Hepatocyte (in vitro differentiated cells): Measurements from ENCODE around the gene SPOCK3. TPM values are rescaled to one million over a fixed set of nuclear protein-coding genes. Genes with fewer than 3 reads are reported as not detected.

Experiments
- DNase-seq: peaks from one replicate; pipeline ENCODE4 v3.0.0-alpha.2; 2016; ENCODE audit warnings: low spot score
- H2AFZ ChIP-seq: fragments of 200-600 bp; sonication (generic); 2 replicates; pipeline ENCODE4 v1.6.0; 2016; ENCODE audit warnings: antibody characterized with exemption, mild to moderate bottlenecking
- H3K27ac ChIP-seq: fragments of 200-600 bp; sonication (generic); 2 replicates; pipeline ENCODE4 v1.5.1; 2016; ENCODE audit warnings: mild to moderate bottlenecking
- H3K27me3 ChIP-seq: fragments of 200-600 bp; sonication (generic); 2 replicates; pipeline ENCODE4 v1.6.1; 2016
- H3K36me3 ChIP-seq: fragments of 200-600 bp; sonication (generic); replicated peaks from 2 replicates; pipeline ENCODE4 v1.5.1; 2016; ENCODE audit warnings: low read depth; ENCODE audit not compliant: insufficient read depth
- H3K4me1 ChIP-seq: fragments of 200-600 bp; sonication (generic); 2 replicates; pipeline ENCODE4 v1.5.1; 2016; ENCODE audit warnings: mild to moderate bottlenecking, moderate library complexity; ENCODE audit not compliant: insufficient read depth
- H3K4me2 ChIP-seq: fragments of 200-600 bp; sonication (generic); 2 replicates; pipeline ENCODE4 v1.6.0; 2016
- H3K4me3 ChIP-seq: fragments of 200-600 bp; sonication (generic); 2 replicates; pipeline ENCODE4 v1.5.1; 2016; ENCODE audit warnings: mild to moderate bottlenecking
- H3K79me2 ChIP-seq: fragments of 200-600 bp; sonication (generic); 2 replicates; pipeline ENCODE4 v1.6.0; 2017; ENCODE audit warnings: mild to moderate bottlenecking
- H3K9me2 ChIP-seq: fragments of 200-600 bp; sonication (generic); replicated peaks from 2 replicates; pipeline ENCODE4 v1.6.0; 2017; ENCODE audit warnings: mild to moderate bottlenecking; ENCODE audit not compliant: insufficient read depth
- H3K9me3 ChIP-seq: fragments of 200-600 bp; sonication (generic); 2 replicates; pipeline ENCODE4 v1.5.1; 2016; ENCODE audit warnings: low read depth, mild to moderate bottlenecking
- H4K20me1 ChIP-seq: fragments of 200-600 bp; sonication (generic); 2 replicates; pipeline ENCODE4 v1.6.0; 2016; ENCODE audit warnings: mild to moderate bottlenecking; ENCODE audit not compliant: insufficient read depth, poor library complexity, severe bottlenecking
- EZH2 ChIP-seq: fragments of 200-600 bp; sonication (generic); IDR thresholded peaks from 2 replicates; pipeline ENCODE4 v1.6.1; 2016; ENCODE audit warnings: antibody characterized with exemption, mild to moderate bottlenecking, borderline replicate concordance
- EZH2phosphoT487 ChIP-seq: fragments of 200-600 bp; sonication (generic); IDR thresholded peaks from one replicate; pipeline ENCODE4 v1.6.1; 2018; ENCODE audit warnings: antibody characterized with exemption, mild to moderate bottlenecking, low read depth, moderate library complexity; ENCODE audit not compliant: unreplicated experiment, severe bottlenecking
- WGBS: methylation state at CpG from one replicate; pipeline ENCODE4 v1.1.6; 2016; ENCODE audit warnings: low lambda C conversion rate; ENCODE audit errors: missing lambda C conversion rate; 5-methylcytosine and 5-hydroxymethylcytosine counted together
- polyA plus RNA-seq: library from polyadenylated mRNA; unstranded; fragments of >200 nt; fragmentation: Nextera tagmentation; extraction: Ambion mirVana; gene quantifications from 2 replicates; pipeline ENCODE4 v1.2.1, GENCODE V29; 2016
- total RNA-seq: library from RNA; depleted of rRNA; stranded (reverse); fragments of >200 nt; gene quantifications from 2 replicates; pipeline ENCODE4 v1.2.3, GENCODE V29; 2014
- TF ChIP-seq, protein P1 (sequence below): fragments of 200-600 bp; sonication (generic); IDR thresholded peaks from 2 replicates; pipeline ENCODE4 v1.5.1; 2016; ENCODE audit warnings: antibody characterized with exemption, mild to moderate bottlenecking; ENCODE audit not compliant: poor library complexity

Gene SPOCK3
- total and polyA plus RNA-seq, 2 experiments from 2014 or later: 3.0 to 3.4 TPM

DNA sequence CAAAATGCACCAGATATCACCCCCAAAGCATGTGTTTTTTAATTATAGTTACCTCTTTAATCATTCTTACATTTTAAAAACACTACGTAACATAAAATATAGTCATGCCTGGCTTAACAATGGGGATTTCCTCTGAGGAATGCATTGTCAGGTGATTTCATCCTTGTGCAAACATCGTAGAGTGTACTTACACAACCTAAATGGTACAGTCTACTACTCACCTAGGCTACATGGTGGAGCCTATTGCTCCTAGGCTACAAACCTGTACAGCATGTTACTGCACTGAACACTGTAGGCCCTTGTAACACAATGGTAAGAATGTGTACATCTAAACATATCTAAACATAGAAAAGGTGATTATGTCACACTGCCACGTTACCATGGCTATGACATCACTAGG is 208.6 kb downstream of the SPOCK3 start:
- Histone ChIP-seq H2AFZ (no peak overlapping the region), H3K4me1 (no peaks in the 10 kb centered on the region), H3K4me3 (no peak overlapping the region), H3K36me3 (no peaks in the 10 kb centered on the region), H3K27me3 (no peaks in the 10 kb centered on the region), H3K79me2 (no peaks in the 10 kb centered on the region), H3K4me2 (no peak overlapping the region), H4K20me1 (no peaks in the 10 kb centered on the region), H3K9me3 (no peaks in the 10 kb centered on the region), H3K9me2 (no peaks in the 10 kb centered on the region), H3K27ac (peak overlapping the region; percentile 29)
- WGBS: 71% methylated on average over 3 of the region's 3 CpGs
- DNase-seq: peak; percentile 28
- TF ChIP-seq, protein P1, sequence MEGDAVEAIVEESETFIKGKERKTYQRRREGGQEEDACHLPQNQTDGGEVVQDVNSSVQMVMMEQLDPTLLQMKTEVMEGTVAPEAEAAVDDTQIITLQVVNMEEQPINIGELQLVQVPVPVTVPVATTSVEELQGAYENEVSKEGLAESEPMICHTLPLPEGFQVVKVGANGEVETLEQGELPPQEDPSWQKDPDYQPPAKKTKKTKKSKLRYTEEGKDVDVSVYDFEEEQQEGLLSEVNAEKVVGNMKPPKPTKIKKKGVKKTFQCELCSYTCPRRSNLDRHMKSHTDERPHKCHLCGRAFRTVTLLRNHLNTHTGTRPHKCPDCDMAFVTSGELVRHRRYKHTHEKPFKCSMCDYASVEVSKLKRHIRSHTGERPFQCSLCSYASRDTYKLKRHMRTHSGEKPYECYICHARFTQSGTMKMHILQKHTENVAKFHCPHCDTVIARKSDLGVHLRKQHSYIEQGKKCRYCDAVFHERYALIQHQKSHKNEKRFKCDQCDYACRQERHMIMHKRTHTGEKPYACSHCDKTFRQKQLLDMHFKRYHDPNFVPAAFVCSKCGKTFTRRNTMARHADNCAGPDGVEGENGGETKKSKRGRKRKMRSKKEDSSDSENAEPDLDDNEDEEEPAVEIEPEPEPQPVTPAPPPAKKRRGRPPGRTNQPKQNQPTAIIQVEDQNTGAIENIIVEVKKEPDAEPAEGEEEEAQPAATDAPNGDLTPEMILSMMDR: no peak

DNA sequence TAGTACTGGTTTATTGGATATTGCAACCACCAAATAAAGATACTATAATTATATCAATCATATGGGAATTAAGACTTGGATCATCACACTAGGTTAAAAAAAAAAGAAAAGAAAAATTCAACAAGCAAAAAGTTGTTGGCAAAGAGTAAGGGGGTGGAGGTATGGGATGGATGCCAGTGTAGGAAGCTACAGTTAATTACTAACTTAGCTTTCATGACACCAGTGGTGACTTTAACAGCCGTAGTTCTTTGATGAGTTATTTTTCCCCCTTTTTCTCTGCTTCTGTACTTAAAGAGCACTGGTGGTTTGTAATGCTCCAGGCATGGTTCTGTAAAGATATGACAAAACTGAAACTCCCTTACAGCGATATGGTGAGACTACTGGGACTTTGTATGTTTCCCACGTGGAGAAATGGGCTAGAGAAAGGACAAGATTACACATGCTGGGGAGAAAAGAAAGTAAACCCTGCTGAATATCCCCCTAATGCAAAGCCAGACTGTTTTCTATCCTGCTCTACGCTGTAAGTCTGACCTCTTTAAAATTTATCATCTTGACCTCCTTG is 210.8 kb downstream of the SPOCK3 start:
- no peaks in the 10 kb centered on the region for H3K9me3 ChIP-seq
- 49% methylated on average over 4 of the region's 4 CpGs for WGBS
- no peaks in the 10 kb centered on the region for H3K79me2 ChIP-seq
- no peak overlapping the region for H3K4me2 ChIP-seq
- no peak overlapping the region for H3K27ac ChIP-seq
- no peak overlapping the region for H2AFZ ChIP-seq
- H4K20me1 ChIP-seq: no peaks in the 10 kb centered on the region
- H3K27me3 ChIP-seq: no peaks in the 10 kb centered on the region
- H3K4me3 ChIP-seq: no peak overlapping the region
- H3K4me1 ChIP-seq: no peaks in the 10 kb centered on the region
- no peak for DNase-seq
- TF ChIP-seq EZH2phosphoT487 (no peak), EZH2 (no peak)
- TF ChIP-seq, protein P1: no peak
- H3K9me2 ChIP-seq: no peaks in the 10 kb centered on the region
- no peaks in the 10 kb centered on the region for H3K36me3 ChIP-seq

DNA sequence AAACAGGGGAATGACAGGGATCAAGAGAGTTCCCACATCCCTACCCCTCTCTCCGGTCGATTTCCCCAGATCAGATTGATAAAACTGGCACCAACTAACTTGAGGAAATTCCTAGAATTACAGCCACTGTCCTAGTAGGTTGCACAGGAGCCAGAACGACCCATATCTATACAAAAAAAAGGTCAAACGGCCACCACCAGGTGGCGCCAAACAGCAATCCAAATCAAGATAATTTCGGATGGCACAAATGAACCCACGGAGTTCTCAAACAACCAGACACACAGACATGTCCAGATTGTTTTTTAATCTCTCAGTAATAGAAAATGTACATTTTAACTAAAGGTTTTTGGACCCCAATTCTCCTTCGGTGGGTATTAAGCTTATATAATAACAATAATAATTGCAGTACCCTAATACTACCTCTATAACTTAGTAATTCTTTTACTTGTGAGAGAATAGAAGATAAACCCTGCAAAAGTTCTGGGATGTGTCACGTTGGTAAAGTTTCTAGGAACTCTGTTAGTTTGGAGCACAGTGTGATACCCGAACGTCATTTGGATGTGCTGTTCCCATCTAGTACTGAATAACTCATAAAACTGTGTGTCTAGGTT is 212.6 kb downstream of the SPOCK3 start:
- H3K4me2 ChIP-seq: no peak overlapping the region
- no peak overlapping the region for H3K27ac ChIP-seq
- H3K4me3 ChIP-seq: no peak overlapping the region
- no peaks in the 10 kb centered on the region for H3K79me2 ChIP-seq
- no peaks in the 10 kb centered on the region for H3K36me3 ChIP-seq
- 21% methylated on average over 11 of the region's 11 CpGs for WGBS
- DNase-seq: peak; percentile 83
- H3K9me2 ChIP-seq: no peaks in the 10 kb centered on the region
- TF ChIP-seq, protein P1: peak; percentile 84
- TF ChIP-seq EZH2phosphoT487 (no peak), EZH2 (no peak)
- H4K20me1 ChIP-seq: no peaks in the 10 kb centered on the region
- no peaks in the 10 kb centered on the region for H3K27me3 ChIP-seq
- H3K4me1 ChIP-seq: no peaks in the 10 kb centered on the region
- H2AFZ ChIP-seq: no peak overlapping the region
- no peaks in the 10 kb centered on the region for H3K9me3 ChIP-seq
